H1 (cell line): ENCODE measurements around the gene CPSF4.

ENCODE experiments used
- ASH2L ChIP-seq: fragments of 200-600, 300-600 bp; sonication (generic); IDR thresholded peaks from one replicate; pipeline ENCODE4 v1.7.1; 2017; ENCODE audit warnings: low read length
- CHD2 ChIP-seq: IDR thresholded peaks from 2 replicates; pipeline ENCODE4 v1.6.1; 2012; ENCODE audit warnings: low read length, improper control_type of control experiment
- CTCF ChIP-seq, 3 experiments: IDR thresholded peaks; 1 replicate in 2 of 3; 2 replicates in 1 of 3; pipeline versions ENCODE4 v1.5.1 to v1.6.1; 2011; ENCODE audit warnings: low read length in 3 of 3, mild to moderate bottlenecking in 3 of 3, inconsistent platforms in 2 of 3, low read depth in 1 of 3, moderate library complexity in 1 of 3; ENCODE audit not compliant: insufficient read depth in 1 of 3; ENCODE audit errors: control extremely low read depth in 1 of 3
- POLR2A ChIP-seq, 2 experiments: IDR thresholded peaks; 1 replicate in 1 of 2; 2 replicates in 1 of 2; pipeline ENCODE4 v1.6.1; 2011; ENCODE audit warnings: low read depth in 2 of 2, low read length in 2 of 2, mild to moderate bottlenecking in 2 of 2; ENCODE audit errors: control extremely low read depth in 1 of 2

- no peak for TF ChIP-seq POLR2A (IDR thresholded peaks at IDR 0.05; ENCODE audit: control extremely low read depth in 1 of 2, low read depth in 2 of 2, low read length in 2 of 2)
- no peak for TF ChIP-seq ASH2L
- no peak for TF ChIP-seq CTCF (IDR thresholded peaks at IDR 0.05; ENCODE audit: control extremely low read depth in 1 of 3, insufficient read depth in 1 of 3, low read depth in 1 of 3, low read length in 3 of 3)
- no peak for TF ChIP-seq CHD2
Observed at GRCh38 chr7:99468336-99468918, 29.7 kb downstream of the CPSF4 start.
